K562 (cell line): ENCODE results near the gene CFP. TPM values are rescaled to one million over a fixed set of nuclear protein-coding genes. Genes with fewer than 3 reads are reported as not detected.

ENCODE experiments used
- CREM ChIP-seq: IDR thresholded peaks from 2 replicates; pipeline ENCODE4 v1.6.1; 2014; ENCODE audit warnings: antibody characterized with exemption, low read depth
- HNRNPL ChIP-seq: fragments of 200-400 bp; formaldehyde crosslinking; IDR thresholded peaks from 2 replicates; pipeline ENCODE4 v1.6.1; 2017; ENCODE audit warnings: low read depth, mild to moderate bottlenecking, low read length
- JUN ChIP-seq, 2 experiments: sonication (generic) in 1 of 2; formaldehyde crosslinking in 1 of 2; IDR thresholded peaks; 2 replicates each; pipeline versions ENCODE4 v1.6.1 to v1.8.0; 2012 to 2022; ENCODE audit warnings: borderline replicate concordance in 2 of 2, mild to moderate bottlenecking in 2 of 2, improper control_type of control experiment in 1 of 2, low read depth in 1 of 2, low read length in 1 of 2, missing genetic modification reagents in 1 of 2
- MYNN ChIP-seq, 2 experiments: sonication (generic); formaldehyde crosslinking in 1 of 2; IDR thresholded peaks; 2 replicates each; pipeline versions ENCODE4 v1.5.0 to v1.6.1; 2016 to 2020; ENCODE audit warnings: antibody characterized with exemption in 1 of 2, missing genetic modification reagents in 1 of 2
- NR2C2 ChIP-seq, 2 experiments: fragments of 200-800 bp in 1 of 2; sonication (Bioruptor generic) in 1 of 2; sonication (generic) in 1 of 2; formaldehyde crosslinking in 1 of 2; IDR thresholded peaks; 2 replicates each; pipeline versions ENCODE4 v1.6.1 to v1.8.0; 2016 to 2022; ENCODE audit warnings: mild to moderate bottlenecking in 1 of 2, missing compliant biosample characterization in 1 of 2, missing genetic modification characterization in 1 of 2, missing genetic modification reagents in 1 of 2
- RB1 ChIP-seq: fragments of 450-650 bp; IDR thresholded peaks from 2 replicates; pipeline ENCODE4 v1.6.1; 2017; ENCODE audit warnings: low read depth, mild to moderate bottlenecking
- RFX5 ChIP-seq: IDR thresholded peaks from 2 replicates; pipeline ENCODE4 v1.6.1; 2011; ENCODE audit warnings: low read depth, mild to moderate bottlenecking, improper control_type of control experiment, low read length
- SIN3A ChIP-seq, 2 experiments: fragments of 150-350 bp in 1 of 2; IDR thresholded peaks; 2 replicates each; pipeline ENCODE4 v1.6.1; 2011 to 2016; ENCODE audit warnings: borderline replicate concordance in 2 of 2, low read depth in 2 of 2, low read length in 2 of 2, mild to moderate bottlenecking in 2 of 2, moderate library complexity in 2 of 2; ENCODE audit not compliant: control insufficient read depth in 1 of 2
- SMARCC2 ChIP-seq: fragments of 450-650 bp; IDR thresholded peaks from 2 replicates; pipeline ENCODE4 v1.6.1; 2017; ENCODE audit warnings: antibody characterized with exemption, moderate library complexity, mild to moderate bottlenecking, low read depth
- SREBF1 ChIP-seq: fragments of 150-350 bp; IDR thresholded peaks from 2 replicates; pipeline ENCODE4 v1.6.1; 2014; ENCODE audit warnings: antibody characterized with exemption, low read depth, low read length, borderline replicate concordance
- SRSF3 ChIP-seq: fragments of 200-400 bp; formaldehyde crosslinking; IDR thresholded peaks from 2 replicates; pipeline ENCODE4 v1.6.1; 2016; ENCODE audit warnings: mild to moderate bottlenecking, low read length, moderate library complexity; ENCODE audit not compliant: insufficient read depth
- STAG1 ChIP-seq: sonication (generic); formaldehyde crosslinking; IDR thresholded peaks from 2 replicates; pipeline ENCODE4 v1.5.0; 2020; ENCODE audit warnings: missing genetic modification reagents, borderline replicate concordance
- U2AF2 ChIP-seq: fragments of 200-400 bp; formaldehyde crosslinking; optimal IDR thresholded peaks from 2 replicates; pipeline ENCODE3; 2017; ENCODE audit warnings: low read depth, mild to moderate bottlenecking, low read length
- ZKSCAN3 ChIP-seq: fragments of 250-450 bp; sonication (Bioruptor Pico); IDR thresholded peaks from 2 replicates; pipeline ENCODE4 v1.4.0; 2020
- ZNF3 ChIP-seq: fragments of 250-450 bp; sonication (Bioruptor Pico); IDR thresholded peaks from 2 replicates; pipeline ENCODE4 v1.5.0; 2021; ENCODE audit warnings: mild to moderate bottlenecking, moderate library complexity
- ZNF699 ChIP-seq: fragments of 250-450 bp; sonication (Bioruptor Pico); IDR thresholded peaks from 2 replicates; pipeline ENCODE4 v1.8.0; 2021; ENCODE audit warnings: mild to moderate bottlenecking, moderate library complexity; ENCODE audit not compliant: insufficient replicate concordance
- ZNF778 ChIP-seq: fragments of 450-650 bp; formaldehyde crosslinking; IDR thresholded peaks from 2 replicates; pipeline ENCODE4 v1.4.0; 2020; ENCODE audit warnings: mild to moderate bottlenecking, moderate library complexity
- polyA plus RNA-seq, 8 experiments: library from polyadenylated mRNA; depleted of rRNA in 4 of 8; stranded (reverse) in 5 of 8; unstranded in 3 of 8; fragments of >200 nt; fragmentation: Nextera tagmentation in 2 of 8; fragmentation: Illumina TruSeq in 1 of 8; extraction: Ambion mirVana in 2 of 8; extraction: Trizol in 1 of 8; gene quantifications; 2 replicates each; pipeline versions ENCODE4 v1.2.1 to v1.2.3, GENCODE V29; 2011 to 2014; ENCODE audit warnings: inconsistent platforms in 1 of 8, missing spikeins in 1 of 8
- total RNA-seq, 7 experiments: library from RNA; depleted of rRNA in 6 of 7; stranded (reverse); fragments of >200 nt in 6 of 7; fragmentation: Illumina TruSeq in 2 of 7; extraction: Trizol in 2 of 7; gene quantifications; 2 replicates each; pipeline versions ENCODE4 v1.2.1 to v1.2.3, GENCODE V29; 2011 to 2021; ENCODE audit warnings: low replicate concordance in 1 of 7
- TF ChIP-seq, protein P1 (sequence below): IDR thresholded peaks from 2 replicates; pipeline ENCODE4 v1.6.1; 2011; ENCODE audit not compliant: insufficient read length; ENCODE audit errors: extremely low read depth
- TF ChIP-seq, protein P2 (sequence below), 2 experiments: fragments of 450-650 bp; IDR thresholded peaks; 2 replicates each; pipeline ENCODE4 v1.6.1; 2018; ENCODE audit warnings: mild to moderate bottlenecking in 2 of 2, low read depth in 1 of 2; ENCODE audit not compliant: partially characterized antibody in 2 of 2
- TF ChIP-seq, protein P3 (sequence below): fragments of 250-450 bp; sonication (Bioruptor Pico); IDR thresholded peaks from 2 replicates; pipeline ENCODE4 v1.5.1; 2021; ENCODE audit warnings: mild to moderate bottlenecking

The CFP gene
- total and polyA plus RNA-seq, 9 of the 15 experiments (the other 6 are each of a cell fraction or from before 2014, with no cell fraction given): 0.18 to 2.0 (median 0.55) TPM

DNA sequence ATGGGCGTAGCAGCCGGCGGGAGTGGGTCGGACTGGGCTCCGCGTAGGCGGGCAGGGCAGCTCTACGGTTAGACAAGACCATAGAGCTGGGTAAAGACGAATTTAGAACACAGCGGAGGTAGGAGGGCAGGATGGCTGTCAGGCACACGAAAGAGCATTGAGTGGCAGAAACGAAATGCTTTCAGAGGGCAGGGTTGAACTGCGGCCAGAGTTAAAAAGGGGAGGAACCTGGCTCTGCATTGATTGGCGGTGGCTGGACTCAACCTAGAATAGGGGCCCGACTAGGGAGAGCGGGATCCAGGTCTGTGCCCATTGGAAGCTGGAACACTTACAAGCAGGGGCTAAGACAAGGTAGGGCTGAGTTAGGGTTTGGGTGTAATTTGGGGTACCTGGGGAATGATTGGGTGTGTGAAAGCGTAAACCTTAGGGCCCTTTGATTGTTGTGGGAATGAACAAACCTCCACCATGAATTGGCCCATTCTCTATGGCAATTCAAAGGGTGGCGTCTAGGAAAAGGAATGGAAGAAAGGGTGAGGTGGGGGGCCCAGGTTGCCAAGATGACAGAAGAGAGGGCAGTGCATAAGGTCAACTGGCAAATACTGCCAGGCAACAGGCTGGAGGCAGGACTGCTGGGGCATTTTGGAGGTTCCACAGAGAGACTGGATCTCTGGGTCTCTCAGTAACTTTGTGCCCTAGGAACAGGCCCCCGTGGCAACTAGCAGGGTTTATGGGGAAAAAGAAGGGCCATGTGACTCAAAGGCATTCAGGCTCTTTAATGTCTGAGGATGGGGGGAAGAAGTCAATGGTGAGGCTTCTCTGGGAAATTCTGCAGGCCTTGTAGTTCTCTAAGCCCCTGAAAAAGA lies 21.5 kb upstream of the CFP start (continued):
- TF ChIP-seq JUN (IDR thresholded peaks at IDR 0.05; ENCODE audit: borderline replicate concordance, low read depth, low read length): no peak
- no peak for TF ChIP-seq JUN (CRISPR knock-in tag; IDR thresholded peaks at IDR 0.05; ENCODE audit: borderline replicate concordance)
- TF ChIP-seq ZNF778 (CRISPR knock-in tag): no peak
- TF ChIP-seq ZKSCAN3 (CRISPR knock-in tag): no peak
- no peak for TF ChIP-seq NR2C2 (CRISPR knock-in tag; IDR thresholded peaks at IDR 0.05)
- no peak; the same call in 1 of the 2 replicates for TF ChIP-seq NR2C2 (tag; IDR thresholded peaks at IDR 0.05)
- TF ChIP-seq MYNN (IDR thresholded peaks at IDR 0.05): peak; percentile 43; the same call in 1 of the 2 replicates
- no peak for TF ChIP-seq MYNN (CRISPR knock-in tag; IDR thresholded peaks at IDR 0.05)
- TF ChIP-seq ZNF699: no peak
- no peak for TF ChIP-seq STAG1
- TF ChIP-seq RFX5: no peak
- TF ChIP-seq HNRNPL: no peak
- TF ChIP-seq SRSF3: no peak
- TF ChIP-seq U2AF2: no peak
- TF ChIP-seq, protein P1, sequence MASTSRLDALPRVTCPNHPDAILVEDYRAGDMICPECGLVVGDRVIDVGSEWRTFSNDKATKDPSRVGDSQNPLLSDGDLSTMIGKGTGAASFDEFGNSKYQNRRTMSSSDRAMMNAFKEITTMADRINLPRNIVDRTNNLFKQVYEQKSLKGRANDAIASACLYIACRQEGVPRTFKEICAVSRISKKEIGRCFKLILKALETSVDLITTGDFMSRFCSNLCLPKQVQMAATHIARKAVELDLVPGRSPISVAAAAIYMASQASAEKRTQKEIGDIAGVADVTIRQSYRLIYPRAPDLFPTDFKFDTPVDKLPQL: no peak
- TF ChIP-seq, protein P2, sequence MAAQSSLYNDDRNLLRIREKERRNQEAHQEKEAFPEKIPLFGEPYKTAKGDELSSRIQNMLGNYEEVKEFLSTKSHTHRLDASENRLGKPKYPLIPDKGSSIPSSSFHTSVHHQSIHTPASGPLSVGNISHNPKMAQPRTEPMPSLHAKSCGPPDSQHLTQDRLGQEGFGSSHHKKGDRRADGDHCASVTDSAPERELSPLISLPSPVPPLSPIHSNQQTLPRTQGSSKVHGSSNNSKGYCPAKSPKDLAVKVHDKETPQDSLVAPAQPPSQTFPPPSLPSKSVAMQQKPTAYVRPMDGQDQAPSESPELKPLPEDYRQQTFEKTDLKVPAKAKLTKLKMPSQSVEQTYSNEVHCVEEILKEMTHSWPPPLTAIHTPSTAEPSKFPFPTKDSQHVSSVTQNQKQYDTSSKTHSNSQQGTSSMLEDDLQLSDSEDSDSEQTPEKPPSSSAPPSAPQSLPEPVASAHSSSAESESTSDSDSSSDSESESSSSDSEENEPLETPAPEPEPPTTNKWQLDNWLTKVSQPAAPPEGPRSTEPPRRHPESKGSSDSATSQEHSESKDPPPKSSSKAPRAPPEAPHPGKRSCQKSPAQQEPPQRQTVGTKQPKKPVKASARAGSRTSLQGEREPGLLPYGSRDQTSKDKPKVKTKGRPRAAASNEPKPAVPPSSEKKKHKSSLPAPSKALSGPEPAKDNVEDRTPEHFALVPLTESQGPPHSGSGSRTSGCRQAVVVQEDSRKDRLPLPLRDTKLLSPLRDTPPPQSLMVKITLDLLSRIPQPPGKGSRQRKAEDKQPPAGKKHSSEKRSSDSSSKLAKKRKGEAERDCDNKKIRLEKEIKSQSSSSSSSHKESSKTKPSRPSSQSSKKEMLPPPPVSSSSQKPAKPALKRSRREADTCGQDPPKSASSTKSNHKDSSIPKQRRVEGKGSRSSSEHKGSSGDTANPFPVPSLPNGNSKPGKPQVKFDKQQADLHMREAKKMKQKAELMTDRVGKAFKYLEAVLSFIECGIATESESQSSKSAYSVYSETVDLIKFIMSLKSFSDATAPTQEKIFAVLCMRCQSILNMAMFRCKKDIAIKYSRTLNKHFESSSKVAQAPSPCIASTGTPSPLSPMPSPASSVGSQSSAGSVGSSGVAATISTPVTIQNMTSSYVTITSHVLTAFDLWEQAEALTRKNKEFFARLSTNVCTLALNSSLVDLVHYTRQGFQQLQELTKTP (IDR thresholded peaks at IDR 0.05; ENCODE audit: low read depth in 1 of 2, partially characterized antibody in 2 of 2): no peak
- TF ChIP-seq SIN3A (IDR thresholded peaks at IDR 0.05; ENCODE audit: borderline replicate concordance in 2 of 2, control insufficient read depth in 1 of 2, low read depth in 2 of 2, low read length in 2 of 2): peak in 1 of 2 experiments; percentile 64; a peak in 2 of 4 replicates
- no peak for TF ChIP-seq CREM
- TF ChIP-seq, protein P3, sequence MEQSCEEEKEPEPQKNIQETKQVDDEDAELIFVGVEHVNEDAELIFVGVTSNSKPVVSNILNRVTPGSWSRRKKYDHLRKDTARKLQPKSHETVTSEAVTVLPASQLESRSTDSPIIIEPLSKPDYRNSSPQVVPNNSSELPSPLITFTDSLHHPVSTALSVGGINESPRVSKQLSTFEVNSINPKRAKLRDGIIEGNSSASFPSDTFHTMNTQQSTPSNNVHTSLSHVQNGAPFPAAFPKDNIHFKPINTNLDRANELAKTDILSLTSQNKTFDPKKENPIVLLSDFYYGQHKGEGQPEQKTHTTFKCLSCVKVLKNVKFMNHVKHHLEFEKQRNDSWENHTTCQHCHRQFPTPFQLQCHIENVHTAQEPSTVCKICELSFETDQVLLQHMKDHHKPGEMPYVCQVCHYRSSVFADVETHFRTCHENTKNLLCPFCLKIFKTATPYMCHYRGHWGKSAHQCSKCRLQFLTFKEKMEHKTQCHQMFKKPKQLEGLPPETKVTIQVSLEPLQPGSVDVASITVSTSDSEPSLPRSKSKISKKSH: no peak
- TF ChIP-seq SMARCC2: no peak
- no peak for TF ChIP-seq RB1
- TF ChIP-seq ZNF3: no peak
- TF ChIP-seq SREBF1: no peak
